Left forelimb (tissue), 1 donor: Measurements from ENCODE around the gene ATP8B4.
"Not testable (repeated sequence)": the region's sequence is repeated elsewhere in the genome, so short reads cannot be mapped to it uniquely, and the experiment has no call there.

Source experiments
- DNase-seq: peaks from one replicate; pipeline ENCODE4 v3.0.0-alpha.2; 2018; ENCODE audit warnings: low spot score

Gene ATP8B4

DNA sequence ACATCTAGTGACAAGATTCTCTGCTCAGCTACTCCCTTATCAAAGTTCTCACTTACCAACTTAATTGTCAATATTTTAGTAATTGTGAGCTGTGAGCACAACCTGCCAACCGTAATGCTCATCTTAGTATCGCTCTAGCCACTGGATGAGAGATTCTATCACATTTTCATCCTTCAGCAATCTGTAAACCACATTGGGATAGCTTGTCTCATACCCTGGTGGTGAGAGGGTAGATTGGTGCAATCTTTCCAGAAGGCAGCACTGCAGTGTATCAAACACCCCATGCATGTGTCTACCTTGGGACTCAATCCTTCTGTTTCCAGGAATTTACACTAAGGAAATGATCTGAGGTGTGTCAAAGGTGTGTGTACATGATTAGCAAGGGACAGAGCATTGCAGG, 18.9 kb upstream of the ATP8B4 start:
- DNase-seq, result no peak

DNA sequence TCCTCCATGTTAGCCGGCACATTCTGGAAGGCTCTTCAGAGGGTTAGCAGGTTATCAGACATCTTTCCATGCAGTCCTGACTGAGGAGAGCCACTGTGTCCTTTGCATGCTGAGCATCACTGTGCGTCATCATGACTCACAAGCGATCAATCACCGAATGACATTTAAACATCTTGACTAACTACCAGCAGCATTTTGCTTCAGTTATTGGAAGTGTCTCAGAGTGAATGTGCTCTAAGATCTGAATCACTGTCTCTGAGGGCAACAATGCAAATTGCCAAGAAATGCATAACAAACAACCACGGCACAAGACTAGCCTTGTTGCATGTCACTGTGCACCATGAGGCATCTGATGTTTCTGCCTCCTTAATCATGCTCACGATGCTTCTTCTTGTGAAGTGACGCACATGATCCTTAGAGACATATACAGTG, 18.3 kb upstream of the ATP8B4 start:
- no peak for DNase-seq

DNA sequence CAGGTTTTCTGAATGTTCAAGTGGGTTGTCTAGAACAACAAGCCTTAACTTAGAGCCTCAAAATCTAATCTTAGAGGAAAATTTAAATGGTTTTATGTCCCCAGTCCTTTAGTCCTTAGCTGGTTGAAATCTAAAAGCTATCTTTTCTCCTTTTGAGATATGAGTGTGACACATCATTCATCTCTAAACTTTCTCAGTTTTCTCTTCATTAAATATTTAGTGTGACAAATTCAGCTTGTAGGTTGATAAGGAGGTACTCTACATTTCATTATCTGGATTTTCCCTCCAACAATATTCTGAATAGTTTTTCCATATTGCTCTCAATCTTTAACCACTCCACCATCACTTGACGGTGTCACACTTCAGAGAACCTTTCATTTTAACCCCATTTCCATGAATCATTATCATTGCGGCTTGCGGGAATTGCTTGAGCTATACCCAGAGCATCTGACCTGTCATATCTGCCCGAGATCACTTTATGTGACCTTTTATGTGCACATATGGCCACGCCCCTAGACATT, 16.1 kb upstream of the ATP8B4 start:
- no peak for DNase-seq

DNA sequence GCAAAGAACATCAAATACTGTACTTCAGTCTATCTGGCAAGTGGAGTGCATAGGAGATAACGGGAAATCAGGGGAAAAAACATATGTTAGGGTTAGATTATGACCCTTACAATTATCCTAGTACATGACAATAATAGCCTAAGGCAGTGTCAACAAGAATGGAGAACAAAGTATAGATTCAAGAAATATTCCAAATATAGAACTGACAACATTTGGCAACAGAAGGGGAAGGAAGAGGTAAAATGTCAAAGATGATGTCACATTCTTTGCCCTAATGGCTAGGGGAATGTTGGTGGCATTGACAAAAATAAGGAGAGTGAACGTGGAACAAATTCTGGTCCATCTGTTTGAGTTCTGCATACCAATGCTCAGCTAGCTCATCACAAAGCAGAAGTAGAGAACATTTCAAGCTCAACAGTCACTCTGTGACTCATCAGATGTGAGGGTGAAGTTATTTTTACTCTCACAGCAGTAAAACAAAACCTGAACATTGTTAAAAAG, 15.5 kb upstream of the ATP8B4 start:
- DNase-seq, result no peak

DNA sequence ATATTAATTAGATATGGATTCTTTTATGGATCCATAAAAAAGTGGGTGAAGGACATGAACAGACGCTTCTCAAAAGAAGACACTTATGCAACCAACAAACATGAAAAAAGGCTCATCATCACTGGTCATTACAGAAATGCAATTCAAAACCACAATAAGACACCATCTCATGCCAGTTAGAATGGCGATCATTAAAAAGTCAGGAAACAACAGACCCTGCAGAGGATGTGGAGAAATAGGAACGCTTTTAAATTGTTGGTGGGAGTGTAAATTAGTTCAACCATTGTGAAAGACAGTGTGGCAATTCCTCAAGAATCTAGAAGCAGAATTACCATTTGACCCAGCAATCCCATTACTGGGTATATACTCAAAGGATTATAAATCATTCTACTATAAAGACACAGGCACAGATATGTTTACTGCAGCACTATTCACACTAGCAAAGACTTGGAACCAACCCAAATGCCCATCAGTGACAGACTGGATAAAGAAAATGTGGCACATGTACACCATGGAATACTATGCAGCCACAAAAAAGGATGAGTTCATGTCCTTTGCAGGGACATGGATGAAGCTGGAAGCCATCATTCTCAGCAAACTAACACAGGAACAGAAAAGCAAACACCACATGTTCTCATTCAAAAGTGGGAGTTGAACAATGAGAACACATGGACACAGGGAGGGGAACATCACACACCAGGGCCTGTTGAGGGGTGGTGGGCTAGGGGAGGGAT, 13.4 kb upstream of the ATP8B4 start:
- not testable (repeated sequence) for DNase-seq

DNA sequence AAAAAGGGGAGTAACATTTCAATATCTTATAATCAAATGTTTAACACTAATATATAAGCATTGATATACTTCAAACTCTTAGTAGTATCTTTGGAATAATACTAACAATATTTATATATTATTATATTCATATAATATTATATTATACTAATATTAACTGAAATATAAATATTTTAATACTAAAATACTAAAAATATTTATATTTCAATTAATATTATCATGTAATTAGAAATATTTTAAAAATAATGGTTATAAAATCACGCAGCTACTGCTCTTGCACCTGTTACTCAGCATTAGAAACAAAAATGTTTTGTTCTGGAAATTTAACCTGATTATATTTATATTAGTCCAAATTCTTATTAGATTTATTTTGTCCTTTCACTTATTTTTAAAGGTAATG, 12.6 kb upstream of the ATP8B4 start:
- DNase-seq, result no peak

DNA sequence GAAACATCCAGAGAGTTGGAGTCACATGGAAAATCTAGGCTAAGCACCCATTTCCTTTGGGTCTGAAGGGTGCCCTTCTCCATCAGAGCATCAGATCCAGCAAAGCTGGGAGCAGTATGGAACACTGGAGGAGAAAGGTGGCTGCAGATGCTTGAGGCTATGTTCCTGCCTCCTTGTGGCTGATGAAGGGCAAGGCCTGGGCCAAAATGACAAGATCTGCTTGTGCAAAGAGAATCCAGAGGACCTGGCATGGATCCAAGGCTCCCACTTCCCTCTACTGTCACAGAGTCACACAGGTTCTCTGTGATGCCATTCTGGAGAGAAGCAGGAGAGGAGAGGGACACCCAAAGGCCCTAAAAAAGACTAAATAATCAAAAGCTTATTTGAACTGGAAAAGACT, 9.2 kb upstream of the ATP8B4 start:
- no peak for DNase-seq

DNA sequence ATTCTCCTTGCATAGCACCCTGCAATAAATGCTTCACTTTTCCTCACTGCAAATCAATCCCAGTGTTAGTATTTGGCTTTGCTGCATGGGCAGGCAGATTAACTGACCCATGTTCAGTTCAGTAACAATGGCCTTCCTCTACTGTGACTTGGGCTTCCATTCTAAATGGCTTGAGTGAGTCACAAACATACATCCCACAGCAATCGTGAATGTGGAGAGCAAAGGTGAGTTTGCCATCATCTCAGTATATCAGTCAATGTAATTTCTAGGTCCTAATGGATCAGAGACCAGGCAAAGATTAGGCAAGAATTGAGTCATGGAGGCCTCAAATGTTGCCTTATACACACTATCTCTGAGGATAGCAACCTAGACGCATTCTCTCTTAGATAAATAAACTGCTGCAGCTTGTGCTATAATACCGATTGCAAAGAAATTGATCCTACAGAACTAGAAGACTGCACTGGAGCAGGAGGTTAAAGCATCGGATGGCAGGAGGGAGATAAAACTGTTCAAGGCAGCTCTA, 8.3 kb upstream of the ATP8B4 start:
- no peak for DNase-seq

DNA sequence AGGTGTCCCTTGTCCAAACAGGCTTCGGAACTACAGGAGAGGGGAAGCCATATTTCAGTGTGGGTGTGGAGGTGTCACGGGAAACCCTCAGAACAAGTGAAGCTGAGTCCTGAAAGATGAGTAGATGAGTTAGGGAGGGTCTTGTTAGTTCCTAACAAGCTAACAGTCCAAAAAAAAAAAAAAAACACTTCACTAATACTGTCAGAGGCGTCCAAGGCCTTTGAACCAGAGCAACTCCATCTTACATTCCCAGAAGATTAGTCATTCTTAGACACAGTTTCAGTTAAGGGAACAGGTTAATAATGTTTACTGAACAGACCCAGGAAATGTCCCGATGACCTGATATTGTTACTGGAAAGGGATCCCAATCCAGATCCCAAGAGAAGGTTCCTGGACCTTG, 7.0 kb upstream of the ATP8B4 start:
- DNase-seq, result no peak

DNA sequence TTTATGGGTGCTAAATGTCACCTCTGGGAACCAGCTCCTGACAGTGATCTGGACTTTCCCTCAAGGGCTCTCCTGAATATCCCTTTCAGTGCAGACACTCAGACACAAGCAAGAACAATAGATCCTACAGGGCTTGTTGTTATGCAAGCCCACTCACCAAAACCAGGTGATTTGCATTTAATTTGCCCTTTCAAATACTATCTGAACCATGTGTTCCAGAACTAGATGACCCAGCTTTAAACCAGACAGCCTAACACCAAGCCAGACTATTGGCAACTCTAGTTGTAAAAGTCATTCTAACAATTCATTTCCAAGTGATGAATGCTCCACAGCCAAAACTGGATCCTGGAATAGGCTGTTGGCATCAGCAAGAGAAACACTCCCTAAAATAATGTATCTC, 5.6 kb upstream of the ATP8B4 start:
- no peak for DNase-seq

DNA sequence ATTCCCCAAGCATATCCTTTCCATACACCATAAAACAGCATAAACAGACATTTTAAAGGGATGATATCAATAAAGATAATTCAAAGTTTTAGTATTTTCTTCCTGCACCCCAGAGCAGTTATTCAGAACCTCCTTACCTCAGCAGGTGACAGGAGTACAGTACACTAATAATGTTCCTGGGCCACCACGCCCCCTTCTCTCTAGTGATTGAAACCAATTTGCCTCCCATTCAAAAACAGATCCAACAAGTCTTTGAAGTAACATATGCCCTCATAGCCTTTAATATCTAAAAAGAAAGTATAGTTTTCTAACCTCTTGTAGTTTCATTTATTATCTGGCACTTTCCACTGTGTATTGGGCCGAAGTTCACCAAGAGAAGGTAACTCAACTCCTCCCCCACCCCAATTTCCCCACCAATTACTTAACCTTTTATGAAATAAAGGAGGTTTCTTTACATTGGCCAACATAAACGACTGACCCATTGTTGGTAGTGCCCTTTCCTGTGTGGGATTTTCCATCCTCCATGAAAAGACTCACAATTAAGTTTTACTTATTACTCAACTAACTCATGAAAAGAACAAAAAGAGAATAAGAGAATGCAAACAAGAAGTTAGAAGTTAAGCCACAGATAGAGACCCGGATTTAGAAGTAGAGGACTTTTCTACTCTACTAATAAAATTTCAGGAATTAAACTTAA, 5.0 kb upstream of the ATP8B4 start:
- DNase-seq, result no peak

DNA sequence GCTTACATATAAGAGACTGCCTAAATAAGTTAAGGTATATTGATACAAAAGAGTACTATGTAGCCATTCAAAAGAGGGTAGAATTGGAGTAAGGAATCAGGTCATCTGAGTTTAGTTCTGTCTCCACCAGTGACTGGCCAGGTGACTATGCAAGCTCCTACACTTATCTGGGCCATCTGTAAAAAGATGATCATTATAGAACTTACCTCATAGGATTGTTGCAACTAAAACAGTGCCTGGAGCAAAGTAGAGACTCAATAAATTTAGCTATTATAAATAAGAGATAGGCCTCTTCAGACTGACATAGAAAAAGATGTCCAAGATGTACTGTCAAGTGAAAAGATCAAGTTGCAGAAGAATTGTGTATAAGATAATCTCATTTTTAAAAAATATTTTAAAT, 1.7 kb upstream of the ATP8B4 start:
- no peak for DNase-seq

DNA sequence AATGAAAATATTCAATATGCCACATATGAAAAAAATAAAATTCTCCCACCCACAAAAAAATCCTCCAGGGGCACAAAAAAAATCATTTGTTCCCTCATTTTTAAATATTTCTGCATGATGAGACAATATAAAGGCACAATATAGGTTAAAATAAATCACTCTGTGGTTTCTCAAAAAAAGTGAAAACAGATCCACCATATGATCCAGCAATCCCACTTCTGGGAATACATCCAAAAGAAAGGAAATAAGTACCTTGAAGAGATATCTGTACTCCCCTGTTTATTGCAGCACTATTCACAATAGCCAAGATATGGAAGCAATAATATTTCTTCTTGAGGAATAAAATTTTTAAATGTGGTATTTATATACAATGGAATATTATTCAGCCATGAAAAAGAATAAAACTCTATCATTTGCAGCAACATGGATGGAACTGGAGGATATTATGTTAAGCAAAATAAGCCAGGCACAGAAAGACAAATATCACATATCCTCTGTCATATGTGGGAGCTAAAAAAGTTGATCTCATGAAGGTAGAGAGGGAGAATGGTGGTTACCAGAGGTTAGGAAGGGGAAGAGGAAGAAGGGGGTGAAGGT, 1.5 kb downstream of the ATP8B4 start:
- DNase-seq, result no peak

DNA sequence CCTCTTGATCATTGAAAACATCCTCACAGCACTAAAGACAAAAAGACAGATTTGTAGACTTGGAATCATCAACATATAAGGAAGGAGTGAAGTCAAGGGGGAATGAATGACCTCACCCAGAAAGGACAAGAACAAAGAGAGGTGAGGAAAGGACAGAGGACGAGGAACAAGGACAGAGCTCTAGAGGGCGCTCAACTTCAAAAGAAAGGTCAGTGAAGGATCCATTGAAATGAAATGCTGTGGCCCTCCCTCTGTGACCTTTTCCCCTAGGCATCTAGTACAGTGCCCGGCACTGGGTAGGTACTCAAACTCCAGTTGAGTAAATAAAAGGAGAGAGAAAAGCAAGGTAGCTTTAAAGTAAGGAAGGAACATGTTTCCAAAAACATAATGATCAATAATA, 2.6 kb downstream of the ATP8B4 start:
- DNase-seq, result no peak

DNA sequence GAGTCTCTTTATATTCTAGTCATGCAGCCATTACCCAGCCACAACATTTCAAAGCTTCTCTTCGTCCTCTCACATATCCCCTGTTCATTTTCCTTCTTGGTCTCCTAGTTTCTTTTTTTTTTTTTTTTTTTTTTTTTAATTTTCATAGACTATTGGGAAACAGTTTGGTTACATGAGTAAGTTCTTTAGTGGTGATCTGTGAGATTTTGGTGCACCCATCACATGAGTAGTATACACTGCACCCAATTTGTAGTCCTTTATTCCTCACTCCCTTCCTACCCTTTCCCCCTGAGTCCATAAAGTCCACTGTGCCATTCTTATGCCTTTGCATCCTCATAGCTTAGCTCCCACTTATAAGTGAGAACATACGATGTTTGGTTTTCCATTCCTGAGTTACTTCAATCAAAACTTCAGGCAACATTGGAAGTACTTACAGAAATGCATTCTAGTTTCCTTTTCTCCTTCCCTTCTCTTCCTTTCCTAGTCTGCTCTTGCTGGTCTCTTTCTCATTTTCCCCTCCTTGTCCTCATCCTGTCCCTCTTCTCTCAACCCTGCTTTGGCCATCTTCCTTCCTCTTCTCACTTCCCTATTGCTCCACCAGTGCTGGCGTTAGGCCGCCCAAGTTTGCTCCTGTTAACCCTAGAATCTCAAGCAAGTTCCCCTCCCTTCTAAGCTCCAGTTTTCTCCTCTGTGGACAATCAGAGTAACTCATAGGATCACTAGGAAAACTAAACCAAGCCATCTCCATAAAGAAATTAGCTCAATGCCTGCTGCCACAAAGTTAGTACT, 4.8 kb downstream of the ATP8B4 start:
- no peak for DNase-seq

DNA sequence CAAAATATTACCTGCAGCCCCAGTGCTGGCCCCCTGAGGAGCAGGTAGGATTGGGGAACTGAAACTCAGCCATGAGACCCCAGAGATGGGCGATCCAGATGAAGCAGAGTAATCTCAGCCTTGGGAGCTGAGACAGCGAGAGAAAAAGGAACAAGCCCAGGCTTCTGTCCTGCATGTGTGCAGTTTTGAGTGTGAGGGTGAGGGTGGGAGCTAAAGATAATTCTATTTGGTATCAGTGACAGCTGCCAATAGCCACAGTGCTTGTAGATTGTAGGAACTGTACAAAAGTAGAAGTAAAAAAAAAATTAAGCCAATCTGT, 5.9 kb downstream of the ATP8B4 start:
- no peak for DNase-seq

DNA sequence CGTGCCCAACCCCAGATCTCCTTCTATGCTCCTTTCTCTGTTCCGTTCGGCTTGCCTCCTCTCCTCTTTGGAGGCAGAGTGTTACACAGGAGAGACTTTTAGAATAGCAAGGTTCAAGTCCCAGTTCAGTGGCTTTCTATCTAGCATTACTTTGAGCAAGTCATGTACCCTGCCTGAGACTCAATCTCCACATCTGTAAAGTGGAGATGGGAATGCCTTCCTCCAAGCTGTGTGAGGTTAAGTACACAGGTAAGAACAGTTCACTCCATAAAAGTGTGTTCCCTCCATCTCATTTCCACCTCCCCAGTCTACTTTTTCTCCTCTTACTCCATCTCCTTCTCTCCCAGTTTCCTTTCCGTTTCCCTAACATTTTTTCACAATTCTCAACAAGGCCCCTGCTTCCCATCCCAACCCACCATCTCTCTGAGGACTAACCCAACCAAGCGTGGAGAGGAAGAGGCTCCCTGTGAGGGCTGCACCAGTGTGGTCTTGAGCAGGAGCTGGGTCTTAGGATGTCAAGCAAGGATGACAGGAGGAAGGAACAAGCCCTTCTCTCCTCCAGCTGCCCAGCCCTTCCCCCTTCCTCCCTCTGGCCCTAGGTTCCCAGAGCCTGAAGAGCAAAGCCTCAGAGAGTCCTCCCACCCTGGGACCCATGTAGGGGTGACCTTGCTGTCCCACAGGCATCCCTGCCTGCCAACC, 6.4 kb downstream of the ATP8B4 start:
- no peak for DNase-seq

DNA sequence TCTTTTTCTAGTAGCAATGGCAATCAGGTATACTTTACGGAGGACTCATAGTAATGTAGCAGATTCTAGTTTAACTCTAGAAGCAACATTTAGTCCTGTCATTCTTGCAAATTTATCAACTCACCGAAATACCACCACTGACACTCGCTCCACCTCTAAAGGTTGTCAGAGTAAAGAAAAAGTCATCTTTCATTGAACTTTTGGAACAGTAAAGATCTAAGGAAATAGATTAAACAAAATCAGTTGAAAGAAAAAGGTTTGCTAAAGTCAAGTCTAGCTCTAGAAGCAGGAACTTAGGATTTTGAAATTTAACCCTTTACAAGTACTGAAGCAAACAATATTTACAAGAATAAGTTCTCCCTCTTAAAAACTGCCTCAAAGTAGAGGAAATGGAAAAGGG, 8.7 kb downstream of the ATP8B4 start:
- no peak for DNase-seq

DNA sequence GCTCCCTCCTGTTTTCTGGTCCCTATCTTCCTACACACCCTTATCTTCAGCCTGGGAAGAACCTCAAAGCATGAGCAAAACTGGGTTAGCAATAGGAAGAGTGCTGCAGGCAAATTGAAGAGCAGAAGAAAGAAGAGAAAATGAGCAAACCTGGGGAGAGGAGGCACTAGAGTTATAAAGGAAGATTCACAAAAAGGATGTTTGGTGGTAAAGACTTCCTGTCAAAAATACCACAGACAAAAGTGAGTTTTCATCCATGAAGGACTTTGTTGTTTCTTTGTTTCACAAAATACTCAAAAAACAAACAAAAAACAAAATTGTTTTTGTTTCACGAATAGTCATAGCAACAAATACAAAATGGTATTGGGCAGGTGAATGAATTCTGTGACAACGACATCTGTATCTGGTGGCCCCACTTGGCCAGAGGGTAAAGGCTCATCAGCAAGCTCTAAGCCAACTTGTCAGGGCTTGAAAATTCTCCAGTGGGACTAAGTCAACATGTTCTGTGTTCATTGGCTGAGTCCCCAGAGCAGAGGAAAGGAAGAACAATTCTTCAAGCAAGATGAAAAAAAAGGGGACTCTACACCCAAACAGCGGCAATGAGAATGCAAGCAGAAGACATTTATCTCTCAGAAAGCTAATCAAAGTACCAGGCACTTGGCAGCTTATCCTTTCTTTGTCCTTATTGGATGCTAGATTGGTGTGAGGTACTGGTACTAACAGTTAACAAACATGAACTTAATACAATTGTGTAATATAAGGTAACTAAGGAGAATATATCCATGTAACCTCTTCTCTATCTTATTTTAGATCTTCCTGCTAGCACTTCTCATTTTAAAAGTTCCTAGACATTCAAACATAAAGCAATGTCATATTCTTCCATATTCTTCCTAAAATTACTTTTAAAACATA, 9.7 kb downstream of the ATP8B4 start:
- no peak for DNase-seq

DNA sequence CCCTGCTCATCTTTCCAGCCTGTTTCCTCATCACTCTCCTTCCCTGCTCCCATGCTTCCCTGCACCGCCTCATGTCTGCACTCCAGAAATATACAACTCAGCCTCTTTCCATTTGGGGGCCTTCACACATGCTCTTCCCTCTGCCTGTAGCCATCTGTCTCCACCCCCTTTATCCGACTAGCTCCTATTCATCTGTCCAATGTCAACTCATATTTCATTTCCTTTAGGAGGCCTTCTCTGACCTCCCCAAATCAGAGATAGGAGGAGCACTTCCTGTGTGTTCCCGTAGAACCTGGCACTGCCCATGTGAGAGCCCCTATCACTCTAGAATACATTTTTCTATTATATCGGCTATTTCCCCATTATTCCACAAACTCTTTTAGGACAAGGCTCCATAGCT, 10.6 kb downstream of the ATP8B4 start:
- DNase-seq, result no peak
